ENCODE measurements around the gene CAMK2G.

GRCh38 chr10:73872190-73872710 lies 2.1 kb downstream of the CAMK2G start:
- no peak for TF ChIP-seq CTCF (IDR thresholded peaks at IDR 0.05; ENCODE audit: borderline replicate concordance, extremely low read depth, low read length, poor library complexity, severe bottlenecking)
- no peak for TF ChIP-seq EZH2 (IDR thresholded peaks at IDR 0.05; ENCODE audit: borderline replicate concordance, low read depth, low read length, severe bottlenecking)
